HCT116 (cell line): ENCODE results near the gene PLEKHN1. TPM values are rescaled to one million over a fixed set of nuclear protein-coding genes. Genes with fewer than 3 reads are reported as not detected.

Experiments used
- ATAC-seq: fragments of 200-7000 bp; cut with Tn5 transposase; 2 replicates; pipeline ENCODE4 v1.9.1; 2020; ENCODE audit warnings: mild to moderate bottlenecking, moderate library complexity
- BruUV-seq: library from RNA; stranded (reverse); fragments of 400-500 nt; replicated peaks from 2 replicates; lab custom pipeline; 2021; lab: Mats Ljungman, UMichigan
- CTCF ChIA-PET: fragments of 300-600 bp; sonication (Branson Sonifier 250); formaldehyde crosslinking; loops from one replicate; lab custom pipeline; 2021; ENCODE audit warnings: antibody characterized with exemption; lab: Charles Lee
- POLR2A ChIA-PET: fragments of 300-600, 350-600 bp; sonication (Branson Sonifier 250); formaldehyde crosslinking; loops from one replicate; lab custom pipeline; 2021; ENCODE audit warnings: antibody characterized with exemption; lab: Charles Lee
- RAD21 ChIA-PET, 2 experiments: fragments of 300-600 bp; sonication (Branson Sonifier 250); formaldehyde crosslinking; loops; one replicate each; lab custom pipeline; 2023; ENCODE audit warnings: low total read pairs in 2 of 2; ENCODE audit not compliant: uncharacterized antibody in 2 of 2, unreplicated experiment in 2 of 2, low non-redundant PET in 1 of 2; lab: Charles Lee
- DNase-seq: peaks from one replicate; pipeline ENCODE4 v3.0.0-alpha.2; 2010; ENCODE audit warnings: low read depth, low spot score
- H2AFZ ChIP-seq: fragments of 200-600 bp; shearing (Covaris generic), sonication (generic); 2 replicates; pipeline ENCODE4 v1.6.1; 2017; ENCODE audit warnings: low read depth, mixed run types, mixed read lengths, antibody characterized with exemption, low read length; ENCODE audit not compliant: poor library complexity, severe bottlenecking
- H3K27ac ChIP-seq: 2 replicates; pipeline ENCODE4 v1.5.1; 2012; ENCODE audit warnings: low read depth, low read length
- H3K27me3 ChIP-seq: fragments of 200-600 bp; sonication (generic); 2 replicates; pipeline ENCODE4 v1.6.1; 2016; ENCODE audit warnings: mixed run types, low read length, mixed read lengths; ENCODE audit not compliant: insufficient read depth
- H3K36me3 ChIP-seq, 2 experiments: fragments of 200-500 bp in 1 of 2; fragments of 200-600 bp in 1 of 2; sonication (Bioruptor generic) in 1 of 2; sonication (generic) in 1 of 2; 2 replicates each; pipeline versions ENCODE4 v1.5.1 to v1.6.1; 2014 to 2016; ENCODE audit warnings: low read length in 2 of 2, inconsistent platforms in 1 of 2, mixed read lengths in 1 of 2, mixed run types in 1 of 2; ENCODE audit not compliant: insufficient read depth in 2 of 2, control insufficient read depth in 1 of 2
- H3K4me1 ChIP-seq, 2 experiments: fragments of 200-600 bp in 1 of 2; sonication (generic) in 1 of 2; 2 replicates each; pipeline versions ENCODE4 v1.5.1 to v1.6.1; 2012 to 2017; ENCODE audit warnings: low read length in 2 of 2, inconsistent platforms in 1 of 2, mild to moderate bottlenecking in 1 of 2, mixed read lengths in 1 of 2, mixed run types in 1 of 2, moderate library complexity in 1 of 2; ENCODE audit not compliant: insufficient read depth in 2 of 2, control insufficient read depth in 1 of 2
- H3K4me2 ChIP-seq: fragments of 200-600 bp; sonication (generic); 2 replicates; pipeline ENCODE4 v1.6.1; 2017; ENCODE audit warnings: mixed run types, low read length, mixed read lengths
- H3K4me3 ChIP-seq, 2 experiments: fragments of 200-600 bp in 1 of 2; sonication (generic) in 1 of 2; replicated peaks in 1 of 2; 2 replicates each; pipeline ENCODE4 v1.5.1; 2011 to 2016; ENCODE audit warnings: low read length in 2 of 2, control low read depth in 1 of 2, low read depth in 1 of 2, mild to moderate bottlenecking in 1 of 2, mixed read lengths in 1 of 2, mixed run types in 1 of 2
- H3K79me2 ChIP-seq: fragments of 200-600 bp; sonication (generic); 2 replicates; pipeline ENCODE4 v1.6.1; 2017; ENCODE audit warnings: mild to moderate bottlenecking, mixed run types, low read length, moderate library complexity, mixed read lengths; ENCODE audit not compliant: insufficient read depth
- H3K9ac ChIP-seq: fragments of 200-600 bp; sonication (generic); 2 replicates; pipeline ENCODE4 v1.6.1; 2016; ENCODE audit warnings: low read length, mixed read lengths
- H3K9me2 ChIP-seq: fragments of 200-600 bp; sonication (generic), shearing (Covaris generic); 2 replicates; pipeline ENCODE4 v1.6.1; 2017; ENCODE audit warnings: mixed run types, mild to moderate bottlenecking, moderate library complexity; ENCODE audit not compliant: insufficient read depth
- H3K9me3 ChIP-seq, 2 experiments: fragments of 200-500 bp in 1 of 2; fragments of 200-600 bp in 1 of 2; sonication (Bioruptor generic) in 1 of 2; sonication (generic) in 1 of 2; 2 replicates each; pipeline ENCODE4 v1.6.1; 2014 to 2017; ENCODE audit warnings: low read length in 2 of 2, mixed read lengths in 2 of 2, inconsistent platforms in 1 of 2, low read depth in 1 of 2, mild to moderate bottlenecking in 1 of 2, mixed run types in 1 of 2, moderate library complexity in 1 of 2; ENCODE audit not compliant: control insufficient read depth in 1 of 2, insufficient read depth in 1 of 2
- H4K20me1 ChIP-seq: fragments of 200-600 bp; sonication (generic), shearing (Covaris generic); 2 replicates; pipeline ENCODE4 v1.6.1; 2017; ENCODE audit warnings: mixed run types, mild to moderate bottlenecking, moderate library complexity; ENCODE audit not compliant: insufficient read depth
- CBX3 ChIP-seq: IDR thresholded peaks from 2 replicates; pipeline ENCODE4 v1.6.1; 2012; ENCODE audit warnings: low read depth
- EZH2 ChIP-seq: fragments of 200-600 bp; sonication (generic); IDR thresholded peaks from 2 replicates; pipeline ENCODE4 v1.6.1; 2017; ENCODE audit warnings: antibody characterized with exemption, mixed run types
- EZH2phosphoT487 ChIP-seq: fragments of 200-600 bp; IDR thresholded peaks from 2 replicates; pipeline ENCODE4 v1.6.1; 2018; ENCODE audit warnings: antibody characterized with exemption, borderline replicate concordance
- POLR2A ChIP-seq: IDR thresholded peaks from 2 replicates; pipeline ENCODE4 v1.7.0; 2011; ENCODE audit warnings: borderline replicate concordance; ENCODE audit not compliant: insufficient read depth, insufficient read length; ENCODE audit errors: extremely low read depth
- POLR2AphosphoS5 ChIP-seq: IDR thresholded peaks from 2 replicates; pipeline ENCODE4 v1.6.1; 2011; ENCODE audit warnings: mild to moderate bottlenecking, low read depth, low read length, moderate library complexity
- YY1 ChIP-seq: IDR thresholded peaks from 2 replicates; pipeline ENCODE4 v1.6.1; 2011; ENCODE audit warnings: low read length, low read depth, moderate library complexity, mild to moderate bottlenecking; ENCODE audit not compliant: insufficient replicate concordance; ENCODE audit errors: extremely low read depth
- ZNF274 ChIP-seq: fragments of 200-500 bp; sonication (Bioruptor generic); IDR thresholded peaks from 2 replicates; pipeline ENCODE4 v1.6.1; 2014; ENCODE audit warnings: mild to moderate bottlenecking, low read depth, low read length, inconsistent platforms
- intact Hi-C: fragments of 100-400 bp; cut with micrococcal nuclease; formaldehyde crosslinking; loops from 2 replicates; pipeline ENCODE4 v1.10.0; 2022
- total RNA-seq: library from RNA; stranded (reverse); gene quantifications from one replicate; pipeline ENCODE4 v1.2.1, GENCODE V29; 2021; ENCODE audit not compliant: unreplicated experiment
- TF ChIP-seq, protein P1 (sequence below): IDR thresholded peaks from 2 replicates; pipeline ENCODE4 v1.6.1; 2012
- TF ChIP-seq, protein P2 (sequence below): IDR thresholded peaks from 2 replicates; pipeline ENCODE4 v1.6.1; 2012
- TF ChIP-seq, protein P3 (sequence below): IDR thresholded peaks from 2 replicates; pipeline ENCODE4 v1.6.1; 2012; ENCODE audit warnings: low read depth
- TF ChIP-seq, protein P4 (sequence below): IDR thresholded peaks from 2 replicates; pipeline ENCODE4 v1.6.1; 2011; ENCODE audit warnings: mild to moderate bottlenecking, low read length, moderate library complexity; ENCODE audit not compliant: insufficient replicate concordance; ENCODE audit errors: extremely low read depth

PLEKHN1 gene
- total RNA-seq, 1 experiment from 2014 or later: 11.6 TPM

DNA sequence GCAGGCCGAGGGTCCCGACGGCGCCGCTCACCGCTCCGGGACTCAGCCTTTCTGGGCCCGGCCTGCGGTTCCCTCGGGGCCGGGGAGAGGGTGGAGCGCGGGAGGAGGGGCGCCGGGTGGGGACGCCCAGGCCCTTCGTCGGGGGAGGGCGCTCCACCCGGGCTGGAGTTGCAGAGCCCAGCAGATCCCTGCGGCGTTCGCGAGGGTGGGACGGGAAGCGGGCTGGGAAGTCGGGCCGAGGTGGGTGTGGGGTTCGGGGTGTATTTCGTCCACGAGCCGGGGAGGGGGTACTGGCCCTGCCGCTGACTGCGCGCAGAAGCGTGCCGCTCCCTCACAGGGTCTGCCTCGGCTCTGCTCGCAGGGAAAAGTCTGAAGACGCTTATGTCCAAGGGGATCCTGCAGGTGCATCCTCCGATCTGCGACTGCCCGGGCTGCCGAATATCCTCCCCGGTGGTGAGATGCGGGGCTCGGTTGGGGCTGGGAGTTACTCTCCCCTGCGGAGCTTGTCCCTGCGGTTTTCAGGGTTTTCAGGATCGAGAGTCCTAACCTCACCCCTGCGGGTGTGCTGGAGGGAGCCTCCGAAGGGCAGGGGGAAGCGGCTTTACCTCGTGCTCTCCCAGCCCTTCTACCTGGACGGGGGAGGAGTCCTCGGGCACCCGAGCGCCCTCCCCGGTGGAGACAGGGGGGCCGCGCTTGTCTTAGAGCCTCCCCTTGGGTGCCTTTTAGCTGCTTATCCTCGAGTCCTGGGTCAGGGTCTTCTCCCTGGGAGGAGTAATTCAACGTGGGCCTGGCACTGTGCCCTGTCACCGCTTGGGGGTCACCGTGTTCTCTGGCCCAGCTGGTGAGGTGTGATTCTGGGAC is 40.5 kb upstream of the PLEKHN1 start:
- Histone ChIP-seq H3K9ac (peak overlapping the region; percentile 23; the same call in 1 of the 2 replicates), H2AFZ (no peak overlapping the region), H3K36me3 (no peaks in the 10 kb centered on the region), H3K27ac (peak overlapping the region; percentile 74; the same call in 1 of the 2 replicates), H3K4me2 (peak overlapping the region; percentile 90), H3K4me1 (peaks cover 25 to 40% of the 10 kb centered on the region in 2 experiments), H4K20me1 (no peaks in the 10 kb centered on the region), H3K9me3 (no peaks in the 10 kb centered on the region), H3K4me3 (peak overlapping the region; percentile 43 to 47), H3K9me2 (no peaks in the 10 kb centered on the region), H3K79me2 (no peaks in the 10 kb centered on the region), H3K27me3 (peaks cover 20% of the 10 kb centered on the region; the same call in 1 of the 2 replicates)
- DNase-seq (no peak), ATAC-seq (peak; percentile 60)
- TF ChIP-seq EZH2 (peak; percentile 82; the same call in 1 of the 2 replicates), CBX3 (no peak), POLR2AphosphoS5 (peak; percentile 65)
- POLR2A ChIA-PET: no interaction called here
- CTCF ChIA-PET: no interaction called here
- intact Hi-C loops: loop anchor here (2.0 kb wide), 1 partner anchor 15 kb away; no protein-coding TSS in a partner anchor
- no TSS peak for BruUV-seq
- RAD21 ChIA-PET: no interaction called here

DNA sequence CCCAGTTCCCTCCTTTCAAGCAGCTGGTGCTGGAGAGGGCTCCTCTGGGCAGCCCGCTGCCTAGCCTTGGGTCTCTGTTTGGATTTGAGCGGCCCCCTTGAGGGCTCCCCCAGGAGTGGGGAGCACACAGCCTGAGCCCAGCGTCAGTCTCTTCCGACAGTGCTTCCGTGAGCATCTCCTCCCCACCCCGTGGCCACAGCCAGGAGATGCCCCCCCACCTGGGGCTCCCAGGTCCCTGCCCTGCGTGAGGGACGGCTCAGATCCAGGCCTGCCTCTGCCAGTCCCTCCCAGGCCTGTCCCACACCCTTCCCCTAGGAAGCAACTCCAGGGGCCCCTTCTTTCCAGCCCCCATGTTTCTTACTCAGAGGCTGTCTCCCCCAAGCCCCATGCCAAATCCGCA is 39.0 kb upstream of the PLEKHN1 start:
- H3K27ac ChIP-seq: no peak overlapping the region
- ChIA-PET RAD21 (interaction anchor here in 1 of 2 experiments (0.6 kb wide), 1 partner anchor 344 kb away, joined by 4 read pairs; no protein-coding TSS in a partner anchor), POLR2A (no interaction called here), CTCF (no interaction called here)
- no peaks in the 10 kb centered on the region for H3K9me2 ChIP-seq
- no peak overlapping the region for H2AFZ ChIP-seq
- H3K9me3 ChIP-seq: no peaks in the 10 kb centered on the region
- H3K9ac ChIP-seq: no peak overlapping the region
- H3K79me2 ChIP-seq: no peaks in the 10 kb centered on the region
- no peak overlapping the region for H3K4me3 ChIP-seq
- no peak for DNase-seq
- no peaks in the 10 kb centered on the region for H3K36me3 ChIP-seq
- BruUV-seq: no TSS peak
- intact Hi-C loops: no loop called here
- no peak for ATAC-seq
- H3K4me2 ChIP-seq: no peak overlapping the region
- peaks cover 17 to 30% of the 10 kb centered on the region in 2 experiments for H3K4me1 ChIP-seq
- H4K20me1 ChIP-seq: no peaks in the 10 kb centered on the region
- peaks cover 19% of the 10 kb centered on the region; the same call in 1 of the 2 replicates for H3K27me3 ChIP-seq
- TF ChIP-seq, protein P1, sequence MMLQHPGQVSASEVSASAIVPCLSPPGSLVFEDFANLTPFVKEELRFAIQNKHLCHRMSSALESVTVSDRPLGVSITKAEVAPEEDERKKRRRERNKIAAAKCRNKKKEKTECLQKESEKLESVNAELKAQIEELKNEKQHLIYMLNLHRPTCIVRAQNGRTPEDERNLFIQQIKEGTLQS: no peak
- TF ChIP-seq, protein P2, sequence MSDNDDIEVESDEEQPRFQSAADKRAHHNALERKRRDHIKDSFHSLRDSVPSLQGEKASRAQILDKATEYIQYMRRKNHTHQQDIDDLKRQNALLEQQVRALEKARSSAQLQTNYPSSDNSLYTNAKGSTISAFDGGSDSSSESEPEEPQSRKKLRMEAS: no peak
- TF ChIP-seq, protein P3, sequence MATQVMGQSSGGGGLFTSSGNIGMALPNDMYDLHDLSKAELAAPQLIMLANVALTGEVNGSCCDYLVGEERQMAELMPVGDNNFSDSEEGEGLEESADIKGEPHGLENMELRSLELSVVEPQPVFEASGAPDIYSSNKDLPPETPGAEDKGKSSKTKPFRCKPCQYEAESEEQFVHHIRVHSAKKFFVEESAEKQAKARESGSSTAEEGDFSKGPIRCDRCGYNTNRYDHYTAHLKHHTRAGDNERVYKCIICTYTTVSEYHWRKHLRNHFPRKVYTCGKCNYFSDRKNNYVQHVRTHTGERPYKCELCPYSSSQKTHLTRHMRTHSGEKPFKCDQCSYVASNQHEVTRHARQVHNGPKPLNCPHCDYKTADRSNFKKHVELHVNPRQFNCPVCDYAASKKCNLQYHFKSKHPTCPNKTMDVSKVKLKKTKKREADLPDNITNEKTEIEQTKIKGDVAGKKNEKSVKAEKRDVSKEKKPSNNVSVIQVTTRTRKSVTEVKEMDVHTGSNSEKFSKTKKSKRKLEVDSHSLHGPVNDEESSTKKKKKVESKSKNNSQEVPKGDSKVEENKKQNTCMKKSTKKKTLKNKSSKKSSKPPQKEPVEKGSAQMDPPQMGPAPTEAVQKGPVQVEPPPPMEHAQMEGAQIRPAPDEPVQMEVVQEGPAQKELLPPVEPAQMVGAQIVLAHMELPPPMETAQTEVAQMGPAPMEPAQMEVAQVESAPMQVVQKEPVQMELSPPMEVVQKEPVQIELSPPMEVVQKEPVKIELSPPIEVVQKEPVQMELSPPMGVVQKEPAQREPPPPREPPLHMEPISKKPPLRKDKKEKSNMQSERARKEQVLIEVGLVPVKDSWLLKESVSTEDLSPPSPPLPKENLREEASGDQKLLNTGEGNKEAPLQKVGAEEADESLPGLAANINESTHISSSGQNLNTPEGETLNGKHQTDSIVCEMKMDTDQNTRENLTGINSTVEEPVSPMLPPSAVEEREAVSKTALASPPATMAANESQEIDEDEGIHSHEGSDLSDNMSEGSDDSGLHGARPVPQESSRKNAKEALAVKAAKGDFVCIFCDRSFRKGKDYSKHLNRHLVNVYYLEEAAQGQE: no peak
- no peak for TF ChIP-seq EZH2
- no peak for TF ChIP-seq EZH2phosphoT487
- no peak for TF ChIP-seq YY1
- TF ChIP-seq, protein P4, sequence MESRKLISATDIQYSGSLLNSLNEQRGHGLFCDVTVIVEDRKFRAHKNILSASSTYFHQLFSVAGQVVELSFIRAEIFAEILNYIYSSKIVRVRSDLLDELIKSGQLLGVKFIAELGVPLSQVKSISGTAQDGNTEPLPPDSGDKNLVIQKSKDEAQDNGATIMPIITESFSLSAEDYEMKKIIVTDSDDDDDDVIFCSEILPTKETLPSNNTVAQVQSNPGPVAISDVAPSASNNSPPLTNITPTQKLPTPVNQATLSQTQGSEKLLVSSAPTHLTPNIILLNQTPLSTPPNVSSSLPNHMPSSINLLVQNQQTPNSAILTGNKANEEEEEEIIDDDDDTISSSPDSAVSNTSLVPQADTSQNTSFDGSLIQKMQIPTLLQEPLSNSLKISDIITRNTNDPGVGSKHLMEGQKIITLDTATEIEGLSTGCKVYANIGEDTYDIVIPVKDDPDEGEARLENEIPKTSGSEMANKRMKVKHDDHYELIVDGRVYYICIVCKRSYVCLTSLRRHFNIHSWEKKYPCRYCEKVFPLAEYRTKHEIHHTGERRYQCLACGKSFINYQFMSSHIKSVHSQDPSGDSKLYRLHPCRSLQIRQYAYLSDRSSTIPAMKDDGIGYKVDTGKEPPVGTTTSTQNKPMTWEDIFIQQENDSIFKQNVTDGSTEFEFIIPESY: no peak
- TF ChIP-seq ZNF274: no peak
- no peak for TF ChIP-seq CBX3
- TF ChIP-seq POLR2A: no peak
